ENCODE results near the gene HOXC5. TPM values are rescaled to one million over a fixed set of nuclear protein-coding genes. Genes with fewer than 3 reads are reported as not detected.

Gene HOXC5
- total RNA-seq, 2 donors from 2014 or later, result not detected

- Histone ChIP-seq H3K36me3 (ENCODE audit: control insufficient read depth, insufficient read depth, low read length) (no peaks in the 10 kb centered on the region), H3K27me3 (ENCODE audit: control insufficient read depth, insufficient read depth, low read length, poor library complexity, severe bottlenecking) (peaks cover 100% of the 10 kb centered on the region), H3K27ac (ENCODE audit: low read depth, low read length) (peak overlapping the region; percentile 51), H3K9me3 (ENCODE audit: control insufficient read depth, low read length) (peaks cover 5% of the 10 kb centered on the region), H3K4me3 (ENCODE audit: low read length) (no peak overlapping the region), H3K9ac (ENCODE audit: extremely low read depth, low read length, poor library complexity, severe bottlenecking) (no peak overlapping the region), H3K4me1 (ENCODE audit: control insufficient read depth, insufficient read depth, low read length) (no peaks in the 10 kb centered on the region)
- Mint-ChIP-seq H3K27ac (no peak overlapping the region), H3K4me1 (peaks cover 13% of the 10 kb centered on the region), H3K27me3 (ENCODE audit: insufficient read depth) (peaks cover 97% of the 10 kb centered on the region), H3K9me3 (peaks cover 3% of the 10 kb centered on the region), H3K4me3 (no peak overlapping the region), H3K36me3 (ENCODE audit: low read depth) (no peaks in the 10 kb centered on the region)
- peak; percentile 86 for DNase-seq
- WGBS, 2 experiments (ENCODE audit: insufficient coverage in 1 of 2, insufficient read length in 1 of 2), result 3 to 6% methylated on average over 20 to 46 of the region's 46 CpGs
- TF ChIP-seq CTCF (conservative IDR thresholded peaks at IDR 0.05), result no peak
These were observed 1.9 kb upstream of the HOXC5 start for GRCh38 chr12:54030889-54031471.

- H3K27ac ChIP-seq (ENCODE audit: low read depth, low read length), result no peak overlapping the region
- no peaks in the 10 kb centered on the region for H3K36me3 ChIP-seq (ENCODE audit: control insufficient read depth, insufficient read depth, low read length)
- Mint-ChIP-seq H3K27ac (no peak overlapping the region), H3K27me3 (ENCODE audit: insufficient read depth) (peaks cover 97% of the 10 kb centered on the region), H3K36me3 (ENCODE audit: low read depth) (no peaks in the 10 kb centered on the region), H3K9me3 (peaks cover 3% of the 10 kb centered on the region), H3K4me1 (peaks cover 13% of the 10 kb centered on the region), H3K4me3 (no peak overlapping the region)
- no peak for TF ChIP-seq CTCF (conservative IDR thresholded peaks at IDR 0.05)
- WGBS, 2 experiments (ENCODE audit: insufficient coverage in 1 of 2, insufficient read length in 1 of 2), result 21% methylated on average over 16 of the region's 16 CpGs; no CpG with 5 or more reads in 1 of the 2 experiments
- DNase-seq, result no peak
- H3K9me3 ChIP-seq (ENCODE audit: control insufficient read depth, low read length), result peaks cover 5% of the 10 kb centered on the region
- no peaks in the 10 kb centered on the region for H3K4me1 ChIP-seq (ENCODE audit: control insufficient read depth, insufficient read depth, low read length)
- no peak overlapping the region for H3K4me3 ChIP-seq (ENCODE audit: low read length)
- H3K27me3 ChIP-seq (ENCODE audit: control insufficient read depth, insufficient read depth, low read length, poor library complexity, severe bottlenecking), result peaks cover 100% of the 10 kb centered on the region
- H3K9ac ChIP-seq (ENCODE audit: extremely low read depth, low read length, poor library complexity, severe bottlenecking), result no peak overlapping the region
These were observed 1.4 kb upstream of the HOXC5 start for GRCh38 chr12:54031480-54031879.

- H3K9ac ChIP-seq (ENCODE audit: extremely low read depth, low read length, poor library complexity, severe bottlenecking), result no peak overlapping the region
- H3K27ac Mint-ChIP-seq, result no peak overlapping the region
- peaks cover 13% of the 10 kb centered on the region for H3K4me1 Mint-ChIP-seq
- H3K4me1 ChIP-seq (ENCODE audit: control insufficient read depth, insufficient read depth, low read length), result no peaks in the 10 kb centered on the region
- H3K36me3 ChIP-seq (ENCODE audit: control insufficient read depth, insufficient read depth, low read length), result no peaks in the 10 kb centered on the region
- TF ChIP-seq CTCF (conservative IDR thresholded peaks at IDR 0.05), result no peak
- peak; percentile 48 for DNase-seq
- peaks cover 5% of the 10 kb centered on the region for H3K9me3 ChIP-seq (ENCODE audit: control insufficient read depth, low read length)
- H3K36me3 Mint-ChIP-seq (ENCODE audit: low read depth), result no peaks in the 10 kb centered on the region
- no peak overlapping the region for H3K4me3 ChIP-seq (ENCODE audit: low read length)
- WGBS, 2 experiments (ENCODE audit: insufficient coverage in 1 of 2, insufficient read length in 1 of 2), result 18 to 34% methylated on average over 5 to 6 of the region's 6 CpGs
- peaks cover 3% of the 10 kb centered on the region for H3K9me3 Mint-ChIP-seq
- H3K4me3 Mint-ChIP-seq, result no peak overlapping the region
- H3K27me3 Mint-ChIP-seq (ENCODE audit: insufficient read depth), result peaks cover 97% of the 10 kb centered on the region
- no peak overlapping the region for H3K27ac ChIP-seq (ENCODE audit: low read depth, low read length)
- peaks cover 100% of the 10 kb centered on the region for H3K27me3 ChIP-seq (ENCODE audit: control insufficient read depth, insufficient read depth, low read length, poor library complexity, severe bottlenecking)
These were observed 697 bp upstream of the HOXC5 start for GRCh38 chr12:54032086-54032619.
